CD14-positive monocyte (primary cell): ENCODE measurements around the gene OR1F1. TPM values are rescaled to one million over a fixed set of nuclear protein-coding genes. Genes with fewer than 3 reads are reported as not detected.
A peak's percentile ranks its signal among the peaks of the same experiment; 100 is the strongest.

ENCODE experiments used
- DNase-seq, 3 donors: peaks; one replicate each; pipeline ENCODE4 v3.0.0-alpha.2; 2011 to 2022
- H2AFZ ChIP-seq: 2 replicates; pipeline ENCODE4 v1.6.0; 2012; ENCODE audit warnings: mild to moderate bottlenecking, low read depth, low read length, inconsistent platforms; ENCODE audit not compliant: insufficient read depth, poor library complexity, severe bottlenecking
- H3K27ac ChIP-seq, 2 donors: 1 replicate in 1 of 2; 2 replicates in 1 of 2; pipeline ENCODE4 v1.5.1; 2012 to 2013; ENCODE audit warnings: low read length in 2 of 2, control low read depth in 1 of 2, inconsistent platforms in 1 of 2, low read depth in 1 of 2, mild to moderate bottlenecking in 1 of 2
- H3K27me3 ChIP-seq, 2 donors: one replicate each; pipeline versions ENCODE4 v1.6.0 to v1.6.1; 2011 to 2013; ENCODE audit warnings: low read length in 2 of 2; ENCODE audit not compliant: control insufficient read depth in 2 of 2, insufficient read depth in 2 of 2
- H3K36me3 ChIP-seq, 2 donors: replicated peaks in 1 of 2; 1 replicate in 1 of 2; 2 replicates in 1 of 2; pipeline versions ENCODE4 v1.5.1 to v1.6.1; 2012 to 2013; ENCODE audit warnings: low read length in 2 of 2, control low read depth in 1 of 2, inconsistent platforms in 1 of 2, mild to moderate bottlenecking in 1 of 2; ENCODE audit not compliant: insufficient read depth in 2 of 2, control insufficient read depth in 1 of 2
- H3K4me1 ChIP-seq, 2 donors: 1 replicate in 1 of 2; 2 replicates in 1 of 2; pipeline versions ENCODE4 v1.5.1 to v1.6.1; 2012 to 2013; ENCODE audit warnings: low read length in 2 of 2, control low read depth in 1 of 2, inconsistent platforms in 1 of 2, mild to moderate bottlenecking in 1 of 2, moderate library complexity in 1 of 2; ENCODE audit not compliant: insufficient read depth in 2 of 2, control insufficient read depth in 1 of 2
- H3K4me2 ChIP-seq: replicated peaks from 2 replicates; pipeline ENCODE3; 2012; ENCODE audit warnings: low read length, moderate library complexity, mild to moderate bottlenecking; ENCODE audit not compliant: poor library complexity, severe bottlenecking; ENCODE audit errors: extremely low read depth
- H3K4me3 ChIP-seq, 3 experiments: fragments of 200-600 bp in 1 of 3; sonication (generic) in 1 of 3; replicated peaks in 1 of 3; 1 replicate in 2 of 3; 2 replicates in 1 of 3; pipeline ENCODE4 v1.5.1; 2011 to 2013; ENCODE audit warnings: low read length in 3 of 3, mild to moderate bottlenecking in 3 of 3, control low read depth in 2 of 3, low read depth in 2 of 3, inconsistent platforms in 1 of 3, moderate library complexity in 1 of 3
- H3K79me2 ChIP-seq: 2 replicates; pipeline ENCODE4 v1.6.0; 2012; ENCODE audit warnings: mild to moderate bottlenecking, control low read depth, inconsistent platforms, low read length, moderate library complexity; ENCODE audit not compliant: insufficient read depth
- H3K9ac ChIP-seq: 2 replicates; pipeline ENCODE4 v1.6.0; 2017; ENCODE audit warnings: low read length, mild to moderate bottlenecking; ENCODE audit not compliant: insufficient read depth, poor library complexity, severe bottlenecking
- H3K9me3 ChIP-seq, 2 donors: replicated peaks in 1 of 2; 1 replicate in 1 of 2; 2 replicates in 1 of 2; pipeline versions ENCODE4 v1.5.1 to v1.6.1; 2012 to 2013; ENCODE audit warnings: low read length in 2 of 2, control low read depth in 1 of 2; ENCODE audit not compliant: control insufficient read depth in 1 of 2, insufficient read depth in 1 of 2
- H4K20me1 ChIP-seq: 2 replicates; pipeline ENCODE4 v1.6.0; 2012; ENCODE audit warnings: mild to moderate bottlenecking, low read length, control low read depth, moderate library complexity; ENCODE audit not compliant: insufficient read depth
- H3K27ac Mint-ChIP-seq, 7 donors: one replicate each; pipeline ENCODE4 v1.8.0; 2020; ENCODE audit warnings: mild to moderate bottlenecking in 7 of 7, mixed read lengths in 7 of 7, moderate library complexity in 6 of 7, inconsistent platforms in 2 of 7
- H3K27me3 Mint-ChIP-seq, 3 donors: one replicate each; pipeline ENCODE4 v1.8.0; 2021 to 2022; ENCODE audit warnings: low read depth in 3 of 3, mild to moderate bottlenecking in 3 of 3, mixed read lengths in 3 of 3, moderate library complexity in 3 of 3, inconsistent platforms in 1 of 3
- H3K36me3 Mint-ChIP-seq, 2 donors: one replicate each; pipeline ENCODE4 v1.8.0; 2020; ENCODE audit warnings: mixed read lengths in 2 of 2, inconsistent platforms in 1 of 2, mild to moderate bottlenecking in 1 of 2
- H3K4me1 Mint-ChIP-seq: one replicate; pipeline ENCODE4 v1.8.0; 2020; ENCODE audit warnings: mild to moderate bottlenecking, mixed read lengths
- H3K4me3 Mint-ChIP-seq, 2 donors: one replicate each; pipeline ENCODE4 v1.8.0; 2020; ENCODE audit warnings: mild to moderate bottlenecking in 2 of 2, mixed read lengths in 2 of 2, moderate library complexity in 1 of 2
- H3K9me3 Mint-ChIP-seq, 7 donors: one replicate each; pipeline ENCODE4 v1.8.0; 2020 to 2022; ENCODE audit warnings: mixed read lengths in 7 of 7, mild to moderate bottlenecking in 6 of 7, moderate library complexity in 6 of 7, inconsistent platforms in 2 of 7
- WGBS: methylation state at CpG from one replicate; pipeline ENCODE4 v1.1.5; 2013; ENCODE audit warnings: missing lambda C conversion rate; ENCODE audit not compliant: insufficient coverage; 5-methylcytosine and 5-hydroxymethylcytosine counted together
- intact Hi-C, 2 donors: fragments of 100-400 bp; cut with micrococcal nuclease; formaldehyde crosslinking; loops; one replicate each; pipeline versions ENCODE4 v1.15.0 to v1.15.1; 2023
- polyA plus RNA-seq, 3 donors: library from polyadenylated mRNA; depleted of rRNA in 1 of 3; unstranded in 2 of 3; stranded (reverse) in 1 of 3; fragments of 300-500 nt in 2 of 3; fragments of >200 nt in 1 of 3; fragmentation: Illumina TruSeq in 2 of 3; gene quantifications; 1 replicate in 2 of 3; 2 replicates in 1 of 3; pipeline ENCODE4 v1.2.3, GENCODE V29; 2012 to 2021
- TF ChIP-seq, protein P1 (sequence below): fragments of 200-600 bp; IDR thresholded peaks from one replicate; pipeline ENCODE4 v1.8.0; 2022; ENCODE audit warnings: antibody characterized with exemption, mild to moderate bottlenecking

Gene OR1F1
- polyA plus RNA-seq, 3 donors = not detected

DNA sequence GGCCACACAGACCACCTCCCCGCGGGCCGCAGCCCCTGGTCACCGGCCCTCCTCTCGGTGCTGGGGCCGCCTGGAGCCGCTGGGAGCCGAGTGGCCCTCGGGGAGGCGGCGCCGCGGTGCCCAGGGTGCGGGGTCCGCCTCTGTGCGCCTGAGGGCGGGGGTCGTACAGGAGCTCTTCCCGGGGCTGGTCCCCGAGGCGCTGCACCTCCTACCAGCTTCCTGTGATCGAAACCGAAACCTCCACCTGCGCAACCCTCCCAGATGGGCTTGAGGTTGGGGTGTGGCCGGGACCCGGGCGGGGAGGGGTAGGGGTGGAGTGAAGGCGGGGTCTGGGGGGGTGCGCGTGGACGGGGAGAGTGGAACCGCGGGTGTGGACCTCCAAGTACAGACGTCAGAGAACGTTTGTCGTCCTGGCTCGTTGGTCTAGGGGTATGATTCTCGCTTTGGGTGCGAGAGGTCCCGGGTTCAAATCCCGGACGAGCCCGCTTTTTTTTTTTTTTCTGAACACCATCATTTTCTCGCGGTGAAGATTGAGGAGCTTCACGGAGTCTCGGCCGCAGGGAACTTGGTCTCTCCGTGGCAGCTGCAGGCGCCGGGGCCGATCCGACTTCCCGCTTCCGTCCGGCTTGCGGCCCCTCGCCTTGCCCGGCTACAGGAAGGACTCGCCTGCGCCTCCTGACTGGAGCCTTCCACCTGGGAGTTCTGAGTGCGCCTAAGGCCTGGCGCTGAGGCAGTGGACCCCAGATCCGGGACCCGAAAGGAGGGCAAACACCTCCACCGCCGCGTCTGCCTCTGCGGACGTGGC, 29.3 kb upstream of the OR1F1 start:
- H2AFZ ChIP-seq = peak overlapping the region; percentile 92
- 0% methylated on average over 59 of the region's 70 CpGs for WGBS
- H3K36me3 Mint-ChIP-seq = peaks cover 9 to 20% of the 10 kb centered on the region in 2 donors
- H3K36me3 ChIP-seq = no peaks in the 10 kb centered on the region
- H4K20me1 ChIP-seq = no peaks in the 10 kb centered on the region
- H3K4me1 Mint-ChIP-seq = peaks cover 37% of the 10 kb centered on the region
- H3K4me3 Mint-ChIP-seq = peak overlapping the region; percentile 87 to 96
- DNase-seq = peak; percentile 49 to 62 (median 61)
- peak overlapping the region; percentile 98 for H3K4me2 ChIP-seq
- peak overlapping the region in 5 of 7 donors; percentile 6 to 62 (median 35) for H3K27ac Mint-ChIP-seq
- H3K4me1 ChIP-seq = peaks cover 26 to 30% of the 10 kb centered on the region in 2 donors
- H3K27ac ChIP-seq = no peak overlapping the region
- H3K79me2 ChIP-seq = no peaks in the 10 kb centered on the region
- intact Hi-C loops = loop anchor here in 1 of 2 donors (10.0 kb wide), 2 partner anchors 54 to 296 kb away; no protein-coding TSS in a partner anchor
- H3K9me3 Mint-ChIP-seq = peaks cover 0 to 44% (median 23%) of the 10 kb centered on the region in 7 donors
- peak overlapping the region; percentile 50 to 89 (median 76) for H3K4me3 ChIP-seq
- H3K9me3 ChIP-seq = no peaks in the 10 kb centered on the region
- H3K27me3 Mint-ChIP-seq = peaks cover 81 to 98% (median 85%) of the 10 kb centered on the region in 3 donors
- peak overlapping the region; percentile 63 for H3K9ac ChIP-seq
- H3K27me3 ChIP-seq = peaks cover 5 to 67% of the 10 kb centered on the region in 2 donors
- TF ChIP-seq, protein P1, sequence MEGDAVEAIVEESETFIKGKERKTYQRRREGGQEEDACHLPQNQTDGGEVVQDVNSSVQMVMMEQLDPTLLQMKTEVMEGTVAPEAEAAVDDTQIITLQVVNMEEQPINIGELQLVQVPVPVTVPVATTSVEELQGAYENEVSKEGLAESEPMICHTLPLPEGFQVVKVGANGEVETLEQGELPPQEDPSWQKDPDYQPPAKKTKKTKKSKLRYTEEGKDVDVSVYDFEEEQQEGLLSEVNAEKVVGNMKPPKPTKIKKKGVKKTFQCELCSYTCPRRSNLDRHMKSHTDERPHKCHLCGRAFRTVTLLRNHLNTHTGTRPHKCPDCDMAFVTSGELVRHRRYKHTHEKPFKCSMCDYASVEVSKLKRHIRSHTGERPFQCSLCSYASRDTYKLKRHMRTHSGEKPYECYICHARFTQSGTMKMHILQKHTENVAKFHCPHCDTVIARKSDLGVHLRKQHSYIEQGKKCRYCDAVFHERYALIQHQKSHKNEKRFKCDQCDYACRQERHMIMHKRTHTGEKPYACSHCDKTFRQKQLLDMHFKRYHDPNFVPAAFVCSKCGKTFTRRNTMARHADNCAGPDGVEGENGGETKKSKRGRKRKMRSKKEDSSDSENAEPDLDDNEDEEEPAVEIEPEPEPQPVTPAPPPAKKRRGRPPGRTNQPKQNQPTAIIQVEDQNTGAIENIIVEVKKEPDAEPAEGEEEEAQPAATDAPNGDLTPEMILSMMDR = no peak

DNA sequence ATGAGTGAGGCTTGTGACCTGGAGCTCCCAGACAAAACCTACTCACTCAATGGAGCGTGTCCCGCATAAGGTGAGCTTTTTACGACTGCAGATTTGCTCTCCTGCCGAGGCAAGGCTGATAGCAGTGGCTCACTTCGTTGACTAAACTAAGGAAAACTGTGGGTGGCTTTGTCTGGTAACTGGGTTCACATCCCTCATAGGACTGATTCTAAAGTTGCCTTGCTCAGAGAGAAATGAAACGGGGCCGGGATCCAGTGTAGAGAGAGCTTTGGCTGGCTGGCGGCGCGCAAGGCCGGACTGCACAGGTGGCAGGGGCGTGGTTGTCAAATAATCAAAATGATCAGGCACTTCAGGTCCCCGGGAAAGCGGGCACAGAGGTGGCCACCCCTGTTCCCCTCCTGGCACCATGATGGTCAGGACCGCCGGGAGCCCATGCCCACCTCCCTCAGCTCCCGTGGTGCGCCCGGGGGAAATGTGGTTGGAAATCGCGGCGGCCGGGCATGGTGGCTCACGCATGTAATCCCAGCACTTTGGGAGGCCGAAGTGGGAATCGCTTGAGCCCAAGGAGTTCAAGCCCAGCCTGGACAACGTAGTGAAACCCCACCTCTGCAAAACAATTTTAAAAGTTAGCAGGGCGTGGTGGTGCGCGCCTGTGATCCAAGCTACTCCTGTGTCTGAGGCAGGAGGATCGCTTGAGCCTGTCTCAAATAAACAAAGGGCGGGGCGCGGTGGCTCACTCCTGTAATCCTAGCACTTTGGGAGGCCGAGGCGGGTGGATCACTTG, 26.6 kb upstream of the OR1F1 start:
- Mint-ChIP-seq H3K27ac (no peak overlapping the region), H3K4me3 (peak overlapping the region in 1 of 2 donors; percentile 79), H3K9me3 (peaks cover 0 to 39% (median 22%) of the 10 kb centered on the region in 7 donors), H3K4me1 (peaks cover 41% of the 10 kb centered on the region), H3K36me3 (peaks cover 9 to 20% of the 10 kb centered on the region in 2 donors), H3K27me3 (peaks cover 69 to 93% (median 73%) of the 10 kb centered on the region in 3 donors)
- 94% methylated on average over 28 of the region's 36 CpGs for WGBS
- peaks cover 5 to 50% of the 10 kb centered on the region in 2 donors for H3K27me3 ChIP-seq
- no peaks in the 10 kb centered on the region for H3K79me2 ChIP-seq
- H4K20me1 ChIP-seq = no peaks in the 10 kb centered on the region
- no peaks in the 10 kb centered on the region for H3K36me3 ChIP-seq
- H3K4me3 ChIP-seq = no peak overlapping the region
- intact Hi-C loops = loop anchor here in 1 of 2 donors (1.0 kb wide), 1 partner anchor 33 kb away; no protein-coding TSS in a partner anchor
- peaks cover 30 to 36% of the 10 kb centered on the region in 2 donors for H3K4me1 ChIP-seq
- no peak for DNase-seq
- TF ChIP-seq, protein P1 = no peak
- H3K9me3 ChIP-seq = no peaks in the 10 kb centered on the region
- H3K4me2 ChIP-seq = no peak overlapping the region
- H3K27ac ChIP-seq = no peak overlapping the region
- no peak overlapping the region for H3K9ac ChIP-seq
- H2AFZ ChIP-seq = no peak overlapping the region
